OCI-LY3 (cell line): Measurements from ENCODE around the gene SCIN.

ENCODE experiments used
- CTCF ChIP-seq: fragments of 200-600, 300-600 bp; sonication (generic); IDR thresholded peaks from 2 replicates; pipeline ENCODE4 v1.5.1; 2014; ENCODE audit warnings: antibody characterized with exemption, low read length, low read depth
- EZH2phosphoT487 ChIP-seq: fragments of 200-600 bp; shearing (Covaris generic); IDR thresholded peaks from 2 replicates; pipeline ENCODE4 v1.6.1; 2018; ENCODE audit warnings: antibody characterized with exemption, mixed run types, low read depth

GRCh38 chr7:12661581-12661980, 91.1 kb downstream of the SCIN start:
- TF ChIP-seq CTCF (no peak), EZH2phosphoT487 (no peak)
